ENCODE measurements around the gene ANKK1.

ANKK1 gene

GRCh38 chr11:113387605-113388211 lies at the start of gene ANKK1:
Gene ANKK1 (plus strand): TSS chr11:113387779. CDS start chr11:113387885, 106 bp downstream.
- FAIRE-seq = no peak

- no peak for FAIRE-seq
These were observed 48.8 kb upstream of the ANKK1 start for GRCh38 chr11:113338730-113339129.

- no peak for FAIRE-seq
These were observed 47.5 kb upstream of the ANKK1 start for GRCh38 chr11:113339929-113340589.

- FAIRE-seq = no peak
These were observed 46.0 kb upstream of the ANKK1 start for GRCh38 chr11:113341388-113342165.

- FAIRE-seq = no peak
These were observed 41.6 kb upstream of the ANKK1 start for GRCh38 chr11:113345978-113346377.

- FAIRE-seq = no peak
These were observed 38.1 kb upstream of the ANKK1 start for GRCh38 chr11:113349528-113349927.

- FAIRE-seq = no peak
These were observed 37.1 kb upstream of the ANKK1 start for GRCh38 chr11:113350336-113351067.

- FAIRE-seq = no peak
These were observed 36.5 kb upstream of the ANKK1 start for GRCh38 chr11:113351068-113351450.

- FAIRE-seq = no peak
These were observed 36.1 kb upstream of the ANKK1 start for GRCh38 chr11:113351480-113351879.

GRCh38 chr11:113356203-113356602 lies 31.4 kb upstream of the ANKK1 start:
- no peak for FAIRE-seq

GRCh38 chr11:113363406-113363805 lies 24.2 kb upstream of the ANKK1 start:
- FAIRE-seq = no peak

GRCh38 chr11:113363996-113364641 lies 23.5 kb upstream of the ANKK1 start:
- FAIRE-seq = no peak

- FAIRE-seq = no peak
These were observed 21.7 kb upstream of the ANKK1 start for GRCh38 chr11:113365895-113366294.

- FAIRE-seq = no peak
These were observed 18.2 kb upstream of the ANKK1 start for GRCh38 chr11:113369411-113369810.

GRCh38 chr11:113370634-113371033 lies 16.9 kb upstream of the ANKK1 start:
- FAIRE-seq = no peak

- FAIRE-seq = no peak
These were observed 15.3 kb upstream of the ANKK1 start for GRCh38 chr11:113372309-113372708.

- no peak for FAIRE-seq
These were observed 14.3 kb upstream of the ANKK1 start for GRCh38 chr11:113373306-113373705.

- no peak for FAIRE-seq
These were observed 13.5 kb upstream of the ANKK1 start for GRCh38 chr11:113373981-113374560.

- no peak for FAIRE-seq
These were observed 12.2 kb upstream of the ANKK1 start for GRCh38 chr11:113375402-113375801.

GRCh38 chr11:113376156-113376555 lies 11.4 kb upstream of the ANKK1 start:
- no peak for FAIRE-seq

- FAIRE-seq = no peak
These were observed 9.7 kb upstream of the ANKK1 start for GRCh38 chr11:113377681-113378412.

GRCh38 chr11:113378692-113379091 lies 8.9 kb upstream of the ANKK1 start:
- no peak for FAIRE-seq

Measured in A204.1 (cell line).